ENCODE data around the gene MACIR.

The MACIR gene

GRCh38 chr5:103293719-103294118 is 35.2 kb downstream of the MACIR start:
- no peak for DNase-seq

- no peak for DNase-seq
Observed at GRCh38 chr5:103294906-103295305, 36.3 kb downstream of the MACIR start.

GRCh38 chr5:103295424-103295823 is 36.9 kb downstream of the MACIR start:
- DNase-seq = no peak

- DNase-seq = no peak
Observed at GRCh38 chr5:103295871-103296270, 37.3 kb downstream of the MACIR start.

GRCh38 chr5:103298117-103298516 is 39.6 kb downstream of the MACIR start:
- no peak for DNase-seq

- DNase-seq = no peak
Observed at GRCh38 chr5:103298607-103299188, 40.1 kb downstream of the MACIR start.

- DNase-seq = no peak
Observed at GRCh38 chr5:103305809-103306208, 47.2 kb downstream of the MACIR start.

- DNase-seq = no peak
Observed at GRCh38 chr5:103307470-103307869, 48.9 kb downstream of the MACIR start.

- no peak for DNase-seq
Observed at GRCh38 chr5:103308774-103309173, 50.2 kb downstream of the MACIR start.

GRCh38 chr5:103313056-103313455 is 54.5 kb downstream of the MACIR start:
- DNase-seq = no peak

- DNase-seq = no peak
Observed at GRCh38 chr5:103315455-103315854, 56.9 kb downstream of the MACIR start.

GRCh38 chr5:103327451-103327850 is 68.9 kb downstream of the MACIR start:
- DNase-seq = no peak

GRCh38 chr5:103327893-103328292 is 69.3 kb downstream of the MACIR start:
- DNase-seq = no peak
